GM18502 (cell line): ENCODE measurements around the gene TSEN54.

Source experiments
- ATAC-seq: cut with Tn5 transposase; IDR thresholded peaks from one replicate; pipeline ENCODE4 v1.9.1; 2021; ENCODE audit warnings: mild to moderate bottlenecking; ENCODE audit not compliant: unreplicated experiment, poor library complexity

Gene TSEN54

GRCh38 chr17:75487351-75488070 is 28.8 kb upstream of the TSEN54 start:
- ATAC-seq = no peak

GRCh38 chr17:75488693-75489510 is 27.4 kb upstream of the TSEN54 start:
- ATAC-seq = no peak

GRCh38 chr17:75489511-75489955 is 26.8 kb upstream of the TSEN54 start:
- no peak for ATAC-seq

- ATAC-seq = no peak
Measured at GRCh38 chr17:75490173-75490743, 26.1 kb upstream of the TSEN54 start.

- ATAC-seq = no peak
Measured at GRCh38 chr17:75490953-75491649, 25.2 kb upstream of the TSEN54 start.

- ATAC-seq = no peak
Measured at GRCh38 chr17:75491680-75492079, 24.6 kb upstream of the TSEN54 start.

- ATAC-seq = no peak
Measured at GRCh38 chr17:75492555-75493168, 23.7 kb upstream of the TSEN54 start.

- ATAC-seq = no peak
Measured at GRCh38 chr17:75493476-75494129, 22.7 kb upstream of the TSEN54 start.

GRCh38 chr17:75494326-75494877 is 21.9 kb upstream of the TSEN54 start:
- no peak for ATAC-seq

- no peak for ATAC-seq
Measured at GRCh38 chr17:75496005-75496404, 20.3 kb upstream of the TSEN54 start.

GRCh38 chr17:75498039-75498725 is 18.1 kb upstream of the TSEN54 start:
- no peak for ATAC-seq

GRCh38 chr17:75498726-75499213 is 17.6 kb upstream of the TSEN54 start:
- ATAC-seq = no peak

GRCh38 chr17:75499313-75500022 is 16.9 kb upstream of the TSEN54 start:
- no peak for ATAC-seq

- no peak for ATAC-seq
Measured at GRCh38 chr17:75500419-75501216, 15.7 kb upstream of the TSEN54 start.

- no peak for ATAC-seq
Measured at GRCh38 chr17:75501378-75502071, 14.8 kb upstream of the TSEN54 start.

- ATAC-seq = no peak
Measured at GRCh38 chr17:75502072-75502720, 14.1 kb upstream of the TSEN54 start.
